HepG2 (cell line): ENCODE measurements around the gene PSG3. TPM values are rescaled to one million over a fixed set of nuclear protein-coding genes. Genes with fewer than 3 reads are reported as not detected.
"Not testable (repeated sequence)": the region's sequence is repeated elsewhere in the genome, so short reads cannot be mapped to it uniquely, and the experiment has no call there.

Source experiments
- ATAC-seq: fragments of 200-7000 bp; cut with Tn5 transposase; 3 replicates; pipeline ENCODE4 v1.9.1; 2020; ENCODE audit warnings: mild to moderate bottlenecking, moderate library complexity
- BruUV-seq: library from RNA; stranded (reverse); fragments of 400-500 nt; replicated peaks from 2 replicates; lab custom pipeline; 2021; lab: Mats Ljungman, UMichigan
- CTCF ChIA-PET: fragments of 300-600 bp; formaldehyde crosslinking; extraction: SDS; loops from one replicate; lab custom pipeline; 2021; ENCODE audit warnings: low total read pairs, inconsistent platforms, low intra/inter-chr PET ratio; lab: Yijun Ruan, JAX
- POLR2A ChIA-PET: fragments of 350-600 bp; sonication (Branson Sonifier 250); formaldehyde crosslinking; loops from one replicate; lab custom pipeline; 2020; ENCODE audit warnings: antibody characterized with exemption, inconsistent platforms; lab: Yijun Ruan, JAX
- DNase-seq: peaks from one replicate; pipeline ENCODE4 v3.0.0-alpha.2; 2015; ENCODE audit warnings: low spot score
- FAIRE-seq: peaks from 3 replicates; lab custom pipeline; 2011; peaks lifted over from hg19 to GRCh38; lab: Jason Lieb, UNC
- H2AFZ ChIP-seq: one replicate; pipeline ENCODE4 v1.6.1; 2011; ENCODE audit warnings: low read length, inconsistent platforms
- H3K27ac ChIP-seq: fragments of 300-600 bp; 3 replicates; pipeline ENCODE4 v1.8.0; 2011; ENCODE audit warnings: mixed run types, mild to moderate bottlenecking, mixed read lengths, low read length, inconsistent platforms; ENCODE audit not compliant: insufficient read depth; ENCODE audit errors: extremely low read length
- H3K27me3 ChIP-seq, 2 experiments: fragments of 200-600 bp in 1 of 2; 2 replicates in 1 of 2; 3 replicates in 1 of 2; pipeline versions ENCODE4 v1.6.0 to v1.8.0; 2011; ENCODE audit warnings: low read length in 2 of 2, mild to moderate bottlenecking in 2 of 2, moderate library complexity in 2 of 2, inconsistent platforms in 1 of 2; ENCODE audit not compliant: insufficient read depth in 2 of 2, control insufficient read depth in 1 of 2
- H3K36me3 ChIP-seq, 2 experiments: fragments of 200-600 bp in 1 of 2; replicated peaks in 1 of 2; 2 replicates in 1 of 2; 3 replicates in 1 of 2; pipeline versions ENCODE4 v1.5.1 to v1.8.0; 2011; ENCODE audit warnings: low read length in 2 of 2, inconsistent platforms in 1 of 2; ENCODE audit not compliant: insufficient read depth in 2 of 2, control insufficient read depth in 1 of 2
- H3K4me1 ChIP-seq: 2 replicates; pipeline ENCODE4 v1.5.1; 2012; ENCODE audit warnings: low read length, inconsistent platforms; ENCODE audit not compliant: insufficient read depth
- H3K4me2 ChIP-seq: 2 replicates; pipeline ENCODE4 v1.6.0; 2011; ENCODE audit warnings: low read depth, low read length, inconsistent platforms
- H3K4me3 ChIP-seq, 3 experiments: fragments of 200-600 bp in 1 of 3; sonication (generic), shearing (Covaris generic) in 1 of 3; replicated peaks in 1 of 3; 2 replicates each; pipeline ENCODE4 v1.5.1; 2011 to 2016; ENCODE audit warnings: low read length in 3 of 3, inconsistent platforms in 2 of 3, low read depth in 2 of 3, mild to moderate bottlenecking in 2 of 3, control low read depth in 1 of 3, mixed read lengths in 1 of 3; ENCODE audit not compliant: insufficient read depth in 1 of 3
- H3K79me2 ChIP-seq: one replicate; pipeline ENCODE4 v1.6.1; 2011; ENCODE audit warnings: low read length, inconsistent platforms; ENCODE audit not compliant: insufficient read depth
- H3K9ac ChIP-seq: 2 replicates; pipeline ENCODE4 v1.6.0; 2011; ENCODE audit warnings: mild to moderate bottlenecking, low read depth, low read length, inconsistent platforms; ENCODE audit not compliant: insufficient read depth
- H3K9me3 ChIP-seq: 2 replicates; pipeline ENCODE4 v1.5.1; 2012; ENCODE audit warnings: mild to moderate bottlenecking, low read length
- H4K20me1 ChIP-seq: 2 replicates; pipeline ENCODE4 v1.6.0; 2011; ENCODE audit warnings: inconsistent platforms, mild to moderate bottlenecking, low read length, moderate library complexity; ENCODE audit not compliant: insufficient read depth
- BCL6 ChIP-seq: IDR thresholded peaks from 2 replicates; pipeline ENCODE4 v1.6.1; 2016; ENCODE audit warnings: missing genetic modification reagents, missing compliant biosample characterization
- CTCF ChIP-seq: sonication (generic); formaldehyde crosslinking; IDR thresholded peaks from 2 replicates; pipeline ENCODE4 v1.5.0; 2020; ENCODE audit warnings: mild to moderate bottlenecking, missing genetic modification reagents, moderate library complexity
- FLYWCH1 ChIP-seq: sonication (generic); formaldehyde crosslinking; IDR thresholded peaks from 2 replicates; pipeline ENCODE4 v1.8.1; 2023; ENCODE audit warnings: mild to moderate bottlenecking, missing genetic modification reagents
- NR2F6 ChIP-seq, 2 experiments: IDR thresholded peaks; 2 replicates each; pipeline ENCODE4 v1.6.1; 2016; ENCODE audit warnings: antibody characterized with exemption in 1 of 2, mild to moderate bottlenecking in 1 of 2
- PITX1 ChIP-seq: sonication (generic); formaldehyde crosslinking; IDR thresholded peaks from 2 replicates; pipeline ENCODE4 v1.5.1; 2020; ENCODE audit warnings: mild to moderate bottlenecking, missing genetic modification reagents
- WGBS: methylation state at CpG from one replicate; pipeline ENCODE4 v1.1.6; 2017; ENCODE audit warnings: low lambda C conversion rate; 5-methylcytosine and 5-hydroxymethylcytosine counted together
- in situ Hi-C: cut with HindIII; loops from 2 replicates; pipeline ENCODE4 v1.10.0; 2017; ENCODE audit warnings: low pct_unique_long_range_greater_than_20kb; ENCODE audit not compliant: extremely low pct_ligation_motif_present
- intact Hi-C: fragments of 100-400 bp; cut with micrococcal nuclease; formaldehyde crosslinking; loops from one replicate; pipeline ENCODE4 v1.10.0; 2022; ENCODE audit not compliant: unreplicated experiment
- polyA plus RNA-seq, 8 experiments: library from polyadenylated mRNA; depleted of rRNA in 3 of 8; stranded (reverse) in 7 of 8; unstranded in 1 of 8; fragments of >200 nt; fragmentation: Illumina TruSeq in 4 of 8; extraction: Trizol in 4 of 8; gene quantifications; 2 replicates each; pipeline versions ENCODE4 v1.2.1 to v1.2.3, GENCODE V29; 2011 to 2016; ENCODE audit warnings: low read depth in 4 of 8, missing spikeins in 1 of 8, mixed read lengths in 1 of 8; ENCODE audit not compliant: insufficient read depth in 1 of 8
- total RNA-seq, 5 experiments: library from RNA; depleted of rRNA; stranded (reverse); fragments of >200 nt; fragmentation: Illumina TruSeq; extraction: Trizol; gene quantifications; 2 replicates each; pipeline ENCODE4 v1.2.3, GENCODE V29; 2016; ENCODE audit warnings: low read depth in 1 of 5
- TF ChIP-seq, protein P1 (sequence below): IDR thresholded peaks from 2 replicates; pipeline ENCODE4 v1.6.1; 2016; ENCODE audit warnings: missing genetic modification reagents, missing compliant biosample characterization

The PSG3 gene
- total and polyA plus RNA-seq, 2 of the 13 experiments (the other 11 are each of a cell fraction or from before 2014, with no cell fraction given), result 0.07 TPM; not detected in 1

- H3K4me3 ChIP-seq, result no peak overlapping the region
- H3K27ac ChIP-seq, result no peak overlapping the region
- in situ Hi-C loops, result no loop called here
- peak; percentile 5 for DNase-seq
- POLR2A ChIA-PET, result no interaction called here
- peaks cover 23% of the 10 kb centered on the region for H3K9me3 ChIP-seq
- no peaks in the 10 kb centered on the region for H4K20me1 ChIP-seq
- TF ChIP-seq FLYWCH1 (CRISPR knock-in tag) (no peak), NR2F6 (IDR thresholded peaks at IDR 0.05) (no peak), NR2F6 (CRISPR knock-in tag; IDR thresholded peaks at IDR 0.05) (no peak), PITX1 (CRISPR knock-in tag) (no peak), CTCF (CRISPR knock-in tag) (peak; percentile 40; the same call in 1 of the 2 replicates), BCL6 (CRISPR knock-in tag) (no peak)
- TF ChIP-seq, protein P1, sequence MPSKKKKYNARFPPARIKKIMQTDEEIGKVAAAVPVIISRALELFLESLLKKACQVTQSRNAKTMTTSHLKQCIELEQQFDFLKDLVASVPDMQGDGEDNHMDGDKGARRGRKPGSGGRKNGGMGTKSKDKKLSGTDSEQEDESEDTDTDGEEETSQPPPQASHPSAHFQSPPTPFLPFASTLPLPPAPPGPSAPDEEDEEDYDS (CRISPR knock-in tag), result no peak
- TF ChIP-seq, all 625 proteins: peak for 1
- Histone ChIP-seq H3K4me2 (no peak overlapping the region), H3K4me1 (no peaks in the 10 kb centered on the region), H3K9ac (no peak overlapping the region), H3K36me3 (no peaks in the 10 kb centered on the region), H2AFZ (no peak overlapping the region), H3K27me3 (no peaks in the 10 kb centered on the region; a peak in 1 of 5 replicates), H3K79me2 (no peaks in the 10 kb centered on the region)
- ATAC-seq (no peak), FAIRE-seq (no peak)
- intact Hi-C loops, result no loop called here
- BruUV-seq, result no TSS peak
- CTCF ChIA-PET, result no interaction called here
- 48% methylated on average over 2 of the region's 2 CpGs for WGBS
Measured at GRCh38 chr19:42683917-42684513, 56.3 kb downstream of the PSG3 start.

DNA sequence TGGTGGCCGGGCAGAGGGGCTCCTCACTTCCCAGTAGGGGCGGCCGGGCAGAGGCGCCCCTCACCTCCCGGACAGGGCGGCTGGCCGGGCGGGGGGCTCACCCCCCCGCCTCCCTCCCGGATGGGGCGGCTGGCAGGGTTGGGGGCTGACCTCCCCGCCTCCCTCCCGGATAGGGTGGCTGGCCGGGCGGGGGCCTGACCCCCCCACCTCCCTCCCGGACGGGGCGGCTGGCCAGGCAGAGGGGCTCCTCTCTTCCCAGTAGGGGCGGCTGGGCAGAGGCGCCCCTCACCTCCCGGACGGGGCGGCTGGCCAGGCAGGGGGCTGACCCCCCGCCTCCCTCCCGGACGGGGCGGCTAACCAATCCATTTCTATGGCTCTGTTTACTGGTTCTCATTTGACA, 64.0 kb downstream of the PSG3 start:
- H3K4me2 ChIP-seq, H3K36me3 ChIP-seq, intact Hi-C loops: not testable (repeated sequence)

More for the DNA sequence above, 64.0 kb downstream of the PSG3 start:
- DNase-seq, H3K9me3 ChIP-seq, H2AFZ ChIP-seq, H3K4me1 ChIP-seq, FAIRE-seq, BruUV-seq, in situ Hi-C loops, H4K20me1 ChIP-seq, H3K9ac ChIP-seq, H3K27me3 ChIP-seq, H3K27ac ChIP-seq, H3K4me3 ChIP-seq, CTCF ChIA-PET, ATAC-seq, POLR2A ChIA-PET, H3K79me2 ChIP-seq: not testable (repeated sequence)
- WGBS, result 37% methylated on average over 10 of the region's 27 CpGs
